Right forelimb (tissue), 1 donor: ENCODE results near the gene TNFRSF8.

Experiments
- DNase-seq: peaks from one replicate; pipeline ENCODE4 v3.0.0-alpha.2; 2018

Gene TNFRSF8

GRCh38 chr1:12177156-12177998 lies 114.3 kb downstream of the TNFRSF8 start:
- DNase-seq = no peak

- DNase-seq = no peak
Measured at GRCh38 chr1:12177999-12178441, 114.9 kb downstream of the TNFRSF8 start.

DNA sequence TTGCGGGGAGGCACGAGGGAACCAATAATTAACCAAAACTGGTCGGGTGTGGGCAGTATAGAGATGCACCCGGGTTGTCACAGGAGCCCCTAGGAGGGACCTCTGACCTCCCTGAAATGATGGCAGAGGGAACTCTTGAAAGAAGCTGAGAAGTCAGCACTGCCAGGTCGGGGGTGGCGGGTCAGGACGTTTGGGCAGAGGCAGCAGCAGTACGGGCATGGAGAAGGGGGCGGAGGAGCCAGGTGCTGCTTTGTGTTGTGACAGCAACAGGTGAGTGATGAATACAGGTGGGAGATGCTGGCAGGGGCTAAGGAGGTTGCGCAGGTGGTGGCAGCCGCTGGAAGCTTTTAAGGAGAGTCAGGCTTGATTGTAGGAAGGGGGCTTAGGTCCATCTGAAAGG lies 115.4 kb downstream of the TNFRSF8 start:
- DNase-seq = no peak

DNA sequence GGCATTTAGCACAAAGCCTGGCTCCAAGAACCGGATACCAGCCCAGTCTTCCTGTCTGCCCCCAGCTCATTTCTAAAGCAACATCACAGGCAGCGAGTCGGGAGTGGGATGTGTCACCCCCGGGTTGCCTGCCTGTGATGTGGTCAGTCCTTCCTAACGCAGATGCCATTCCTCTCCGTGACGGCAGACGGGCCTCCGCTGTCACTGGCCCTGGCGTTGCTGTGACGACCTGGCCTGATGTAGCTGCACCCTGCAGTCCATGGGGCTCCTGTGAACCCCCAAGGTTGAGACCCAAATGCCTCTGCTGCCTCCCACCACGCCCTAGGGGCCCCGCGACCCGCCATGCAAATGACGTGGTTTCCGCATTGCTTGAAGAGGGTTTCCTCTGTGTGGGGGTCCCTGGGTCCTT lies 116.0 kb downstream of the TNFRSF8 start:
- no peak for DNase-seq

DNA sequence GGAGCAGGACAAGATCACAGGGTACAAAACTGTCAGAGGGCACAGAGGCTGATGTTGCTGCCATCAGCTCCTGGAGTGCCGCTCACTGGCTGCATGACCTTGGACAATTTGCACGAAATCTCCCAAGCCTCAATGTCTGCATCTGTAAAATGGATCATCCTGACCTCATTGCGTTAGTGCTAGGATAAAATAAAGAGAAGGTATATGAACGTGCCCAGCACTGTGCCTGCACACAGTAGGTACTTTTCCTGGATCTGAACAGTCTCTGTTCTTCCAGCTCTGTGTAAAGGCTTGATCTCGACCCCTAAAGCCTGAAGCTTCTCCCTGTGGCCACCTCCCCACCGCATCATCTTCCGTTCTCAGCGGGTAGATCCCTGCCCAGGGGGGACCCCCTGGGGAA lies 116.6 kb downstream of the TNFRSF8 start:
- DNase-seq = no peak

DNA sequence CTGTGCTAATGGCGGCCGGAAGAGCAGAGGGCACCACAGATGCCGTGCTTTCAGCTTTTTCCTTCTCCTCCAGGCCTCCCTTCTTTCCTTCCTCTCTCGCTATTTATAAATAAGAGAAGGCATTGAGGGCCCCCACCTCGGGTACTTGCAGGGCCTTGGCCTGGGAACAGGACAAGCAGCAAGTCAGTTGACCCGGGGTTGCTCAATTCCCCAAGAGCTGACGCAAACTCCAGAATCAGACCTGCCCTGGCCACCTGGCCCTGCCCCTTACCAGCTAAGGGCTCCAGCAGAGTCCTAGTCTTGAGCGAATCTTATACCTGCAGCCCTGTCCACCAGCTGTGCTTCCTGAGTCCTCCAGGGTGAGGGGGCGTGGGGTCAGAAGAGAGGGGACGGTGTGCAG lies 117.2 kb downstream of the TNFRSF8 start:
- DNase-seq = no peak

GRCh38 chr1:12180903-12181302 lies 117.8 kb downstream of the TNFRSF8 start:
- DNase-seq = no peak

- no peak for DNase-seq
Measured at GRCh38 chr1:12181568-12181967, 118.5 kb downstream of the TNFRSF8 start.

DNA sequence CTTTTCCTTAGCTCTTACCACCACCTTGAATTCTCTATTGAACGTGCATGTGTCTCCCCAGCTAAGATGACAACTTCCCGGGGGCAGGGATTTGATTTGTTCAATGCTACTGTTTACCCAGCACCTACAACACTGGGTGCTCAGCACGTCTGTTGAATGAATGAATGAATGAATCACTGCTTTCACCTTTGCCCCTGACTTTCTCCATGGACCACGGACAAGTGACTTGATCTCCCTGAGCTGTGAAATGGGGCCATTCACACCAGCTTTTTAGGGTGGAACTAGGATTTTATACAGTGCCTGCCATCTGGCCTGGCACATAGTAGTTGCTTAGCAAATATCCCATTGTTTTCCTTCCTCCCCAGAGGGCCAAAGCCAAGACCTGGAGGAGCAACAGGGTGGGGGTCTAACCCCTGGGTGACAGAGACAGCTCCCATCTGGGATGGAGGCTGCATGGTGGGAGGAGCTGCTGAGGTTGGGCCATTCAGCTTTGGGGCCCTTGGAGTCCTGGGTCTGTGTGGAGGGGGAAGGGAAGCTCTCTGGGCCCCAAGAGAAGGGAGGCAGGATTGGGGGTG lies 119.4 kb downstream of the TNFRSF8 start:
- no peak for DNase-seq

- DNase-seq = no peak
Measured at GRCh38 chr1:12183095-12183794, 120.1 kb downstream of the TNFRSF8 start.

- peak; percentile 67 for DNase-seq
Measured at GRCh38 chr1:12184008-12184681, 121.0 kb downstream of the TNFRSF8 start.

GRCh38 chr1:12185036-12185917 lies 122.2 kb downstream of the TNFRSF8 start:
- no peak for DNase-seq

DNA sequence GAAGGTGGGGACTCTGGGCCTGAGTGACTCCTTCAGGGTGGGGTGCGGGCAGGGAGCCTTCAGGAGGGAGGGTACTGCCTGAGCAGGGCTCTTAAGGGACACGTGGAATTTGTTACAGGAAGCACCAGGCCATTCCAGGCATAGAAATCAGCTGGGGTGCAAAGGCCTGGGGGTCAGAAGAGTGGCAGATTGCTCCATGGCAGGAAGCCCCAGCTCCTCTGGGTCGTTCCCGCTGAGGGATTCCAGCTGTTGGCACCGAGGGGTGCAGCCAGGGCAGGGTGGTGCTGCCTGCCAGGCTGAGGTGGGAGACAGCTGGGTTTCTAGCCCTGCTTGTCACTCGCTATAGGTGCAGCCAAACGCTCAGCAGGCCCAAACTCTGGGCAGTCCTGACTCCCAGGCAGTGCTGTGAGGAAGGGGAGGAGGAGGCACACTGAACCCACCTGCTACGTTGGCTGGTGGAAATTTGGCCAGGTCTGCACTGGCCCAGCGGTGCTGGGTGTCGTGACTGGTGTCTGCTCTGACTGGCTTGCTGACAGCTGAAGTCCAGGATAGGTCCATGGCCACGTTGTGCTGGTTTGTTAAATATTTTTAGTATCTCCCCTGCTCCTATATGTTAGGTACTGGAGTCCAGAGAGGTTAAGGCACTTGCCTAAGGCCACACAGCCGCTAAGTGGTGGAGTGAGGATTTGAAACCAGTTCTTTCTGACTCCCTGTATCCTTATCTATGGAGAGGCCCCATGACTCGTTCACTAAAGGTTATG lies 123.0 kb downstream of the TNFRSF8 start:
- no peak for DNase-seq

GRCh38 chr1:12186679-12186985 lies 123.5 kb downstream of the TNFRSF8 start:
- DNase-seq = no peak

GRCh38 chr1:12188115-12188514 lies 125.0 kb downstream of the TNFRSF8 start:
- no peak for DNase-seq

- DNase-seq = no peak
Measured at GRCh38 chr1:12188657-12189327, 125.7 kb downstream of the TNFRSF8 start.

DNA sequence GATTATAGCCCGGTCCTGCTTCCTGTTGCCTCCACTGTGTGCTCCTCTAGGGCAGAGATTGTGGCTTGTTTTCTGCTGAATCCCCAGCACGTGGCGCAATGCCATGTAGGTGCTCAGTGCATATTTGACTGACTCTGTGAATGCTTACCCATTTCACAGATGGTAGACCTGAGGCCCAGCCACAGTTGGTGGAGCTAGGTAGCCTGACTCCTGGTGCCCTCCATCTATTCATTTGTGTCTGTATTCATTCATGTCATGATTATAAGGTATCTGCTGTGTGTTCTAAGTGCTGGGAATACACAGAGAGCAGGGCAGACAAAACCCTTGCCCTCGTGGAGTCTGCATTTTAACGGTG lies 126.2 kb downstream of the TNFRSF8 start:
- DNase-seq = no peak

- no peak for DNase-seq
Measured at GRCh38 chr1:12191242-12192032, 128.3 kb downstream of the TNFRSF8 start.
